HG03175 (cell line): ENCODE data around the gene CFAP20.
A peak's percentile ranks its signal among the peaks of the same experiment; 100 is the strongest.

ENCODE experiments used
- ATAC-seq: cut with Tn5 transposase; IDR thresholded peaks from one replicate; pipeline ENCODE4 v1.9.1; 2021; ENCODE audit warnings: mild to moderate bottlenecking, moderate library complexity; ENCODE audit not compliant: unreplicated experiment

Gene CFAP20

DNA sequence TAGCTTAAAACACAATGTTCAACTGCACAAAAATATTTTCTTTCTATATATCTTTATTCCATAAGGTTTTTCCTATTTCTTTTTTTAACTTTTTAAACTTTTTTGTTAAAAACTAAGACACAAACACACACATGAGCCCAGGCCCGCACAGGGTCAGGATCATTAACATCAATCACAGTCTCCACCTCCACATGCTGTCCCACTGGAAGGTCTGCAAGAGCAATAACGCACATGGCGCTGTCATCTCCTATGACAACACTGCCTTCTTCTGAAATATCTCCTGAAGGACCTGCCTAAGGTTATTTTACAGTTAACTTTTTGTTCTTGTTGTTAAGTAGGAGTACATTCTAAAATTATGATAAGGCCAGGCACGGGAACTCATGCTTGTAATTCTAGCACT, 4.1 kb downstream of the CFAP20 start:
- no peak for ATAC-seq

DNA sequence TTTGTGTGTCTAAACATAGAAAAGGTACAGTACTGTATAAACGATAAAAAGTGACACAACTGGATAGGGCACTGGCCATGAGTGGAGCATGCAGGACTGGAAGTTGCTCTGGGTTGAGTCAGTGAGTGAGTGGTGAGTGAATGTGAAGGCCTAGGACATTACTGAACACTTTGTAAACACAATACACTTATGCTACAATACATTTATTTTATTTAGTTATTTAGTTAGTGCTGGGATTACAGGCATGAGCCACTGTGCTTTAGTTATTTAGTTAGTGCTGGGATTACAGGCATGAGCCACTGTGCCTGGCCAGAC, 4.6 kb downstream of the CFAP20 start:
- no peak for ATAC-seq

DNA sequence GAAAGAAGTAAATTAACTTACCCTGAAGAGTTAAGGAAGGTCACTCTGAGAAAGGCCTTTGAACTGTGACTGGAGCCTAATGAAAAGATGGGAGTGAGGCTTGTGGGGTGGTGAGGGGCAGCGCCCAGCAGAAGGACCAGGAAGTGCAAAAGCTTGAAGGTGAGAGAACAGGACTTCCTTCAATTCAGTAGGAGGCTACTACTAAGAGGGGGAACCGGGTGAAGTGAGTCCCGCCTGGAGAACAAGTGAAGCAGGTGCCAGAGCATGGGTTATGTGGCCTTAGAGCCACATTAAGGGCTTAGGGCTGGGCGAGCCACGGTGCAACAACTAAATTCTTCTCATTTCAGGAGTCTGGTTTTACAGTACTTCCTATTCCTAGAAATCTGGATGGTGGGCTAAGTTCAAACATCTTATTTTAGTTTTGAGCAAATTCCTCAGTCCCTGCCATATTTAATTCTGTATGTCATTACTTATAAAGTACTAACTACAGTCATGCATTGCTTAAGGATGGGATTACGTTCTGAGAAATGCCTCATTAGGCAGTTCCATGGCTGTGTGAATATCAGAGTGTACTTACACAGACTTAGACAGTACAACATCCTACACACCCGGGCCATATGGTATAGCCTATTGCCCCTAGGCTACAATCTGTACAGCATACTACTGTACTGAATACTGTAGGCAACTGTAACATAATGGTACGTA, 5.1 kb downstream of the CFAP20 start:
- no peak for ATAC-seq

DNA sequence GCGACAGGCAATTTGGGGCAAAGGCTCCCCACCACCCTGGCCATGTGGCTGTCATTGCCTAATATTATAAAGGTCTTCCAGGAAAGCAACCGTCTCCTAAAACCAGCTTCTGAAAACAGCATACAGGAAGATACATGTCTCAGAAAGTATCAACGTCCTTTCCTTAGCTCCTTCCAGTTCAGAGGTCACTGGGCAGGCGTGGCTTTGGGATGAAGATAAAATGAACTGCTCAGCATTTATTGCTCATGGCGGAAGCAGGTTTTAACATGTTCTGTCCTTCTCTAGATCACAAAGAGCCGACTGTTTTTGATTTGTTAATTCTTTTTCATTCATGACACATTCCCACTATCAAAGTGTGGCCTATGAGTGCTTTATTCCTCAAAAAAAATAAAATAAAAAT, 8.0 kb downstream of the CFAP20 start:
- ATAC-seq = no peak

DNA sequence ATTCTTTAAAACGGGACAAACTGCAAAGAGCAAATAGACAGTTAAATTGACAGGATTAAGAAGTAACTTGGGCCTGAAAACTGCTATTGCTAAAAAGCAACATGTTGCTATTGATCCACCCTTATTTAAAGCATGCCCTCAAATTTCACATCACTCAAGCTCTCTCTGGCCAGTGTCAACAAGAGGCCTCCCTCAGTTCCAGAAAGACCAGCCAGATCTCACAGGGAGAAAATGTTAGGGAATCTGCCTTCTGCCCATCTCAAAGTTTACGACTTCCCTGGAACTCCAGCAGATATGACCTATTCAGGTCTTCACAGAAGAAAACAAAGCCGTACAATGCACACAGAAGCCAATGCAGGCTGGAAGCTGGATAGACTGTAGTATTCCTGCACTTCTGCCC, 8.9 kb downstream of the CFAP20 start:
- ATAC-seq = no peak

DNA sequence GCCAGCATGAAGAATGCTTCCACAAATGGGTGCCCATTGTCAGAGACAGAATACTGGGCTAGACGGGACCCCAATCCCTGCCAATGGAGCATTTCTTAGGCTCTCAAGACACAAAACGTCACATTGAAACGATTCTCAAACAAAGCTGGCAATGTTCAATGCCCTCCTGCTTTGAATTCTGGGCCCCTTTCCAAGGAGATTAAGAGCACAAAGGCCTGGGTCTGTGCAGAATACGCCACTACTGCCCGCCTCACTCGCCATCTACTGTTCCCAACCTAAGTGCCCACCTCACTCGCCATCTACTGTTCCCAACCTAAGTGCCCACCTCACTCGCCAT, 9.7 kb downstream of the CFAP20 start:
- ATAC-seq = no peak

DNA sequence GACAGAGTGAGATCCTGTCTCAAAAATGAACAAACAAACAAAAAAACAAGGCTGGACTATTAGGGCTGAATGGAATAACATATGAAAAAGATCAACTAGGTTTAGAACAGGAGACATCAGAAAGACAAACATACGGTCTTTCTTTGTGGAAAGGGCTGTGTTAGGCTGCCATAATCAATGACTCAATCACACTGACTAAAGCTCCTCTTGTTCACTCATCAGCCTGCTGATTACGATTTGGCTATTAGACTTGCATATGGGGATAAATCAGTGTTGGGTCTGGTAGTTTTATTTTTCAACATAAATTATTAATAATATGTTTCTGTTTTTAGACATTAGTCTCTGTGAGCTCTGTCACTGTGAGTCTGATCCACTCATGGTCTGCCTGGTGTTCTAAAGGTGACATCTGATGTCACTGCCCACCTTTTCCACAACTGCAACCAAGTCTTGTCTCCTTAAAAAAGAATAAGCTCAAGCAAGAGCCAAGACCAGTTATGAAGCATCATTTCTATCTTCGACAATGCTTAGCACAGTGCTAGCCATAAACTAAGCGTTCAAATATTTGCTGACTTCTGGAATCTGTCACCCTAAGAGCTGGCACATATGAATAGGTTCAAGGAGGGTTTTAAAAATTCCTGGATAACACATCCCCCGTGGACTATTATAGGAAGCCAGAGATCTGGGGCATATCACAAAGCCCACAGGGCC, 10.2 kb downstream of the CFAP20 start:
- no peak for ATAC-seq

DNA sequence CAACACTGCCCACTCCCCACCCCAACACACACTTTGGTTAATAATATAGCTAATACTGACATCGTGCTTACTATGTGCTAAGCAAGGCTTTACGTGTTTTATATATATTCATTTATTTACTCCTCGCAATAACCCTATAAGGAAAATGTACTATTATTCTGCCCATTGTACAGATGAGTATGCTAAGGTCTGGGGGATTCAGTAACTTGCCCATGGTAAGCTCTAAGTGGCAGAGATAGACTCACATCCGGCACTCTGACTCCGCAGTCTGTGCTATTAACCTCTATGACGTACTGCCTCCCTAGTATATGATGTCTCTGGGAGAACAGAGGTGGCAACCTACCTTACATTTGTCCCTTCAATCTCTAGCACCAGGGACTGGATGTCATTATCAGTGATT, 12.7 kb downstream of the CFAP20 start:
- no peak for ATAC-seq

DNA sequence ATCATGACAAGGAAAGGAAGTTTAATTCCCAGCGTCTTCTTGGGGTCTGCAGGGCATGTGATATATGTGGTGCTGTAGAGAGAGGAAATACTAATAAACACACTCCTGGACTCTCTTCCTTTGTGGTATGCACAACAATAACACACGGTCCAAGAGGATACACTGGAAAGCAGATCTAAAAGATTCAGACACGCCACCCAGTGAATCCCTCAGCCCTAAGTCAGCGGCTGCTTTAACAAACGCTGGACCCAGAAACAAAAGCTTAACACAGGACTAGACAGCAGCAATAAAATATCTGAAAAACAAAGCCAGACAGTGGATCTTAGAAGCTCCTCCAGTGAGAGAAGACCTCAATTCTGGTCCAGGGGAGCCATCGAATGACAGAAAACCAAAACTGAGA, 13.1 kb downstream of the CFAP20 start:
- no peak for ATAC-seq

DNA sequence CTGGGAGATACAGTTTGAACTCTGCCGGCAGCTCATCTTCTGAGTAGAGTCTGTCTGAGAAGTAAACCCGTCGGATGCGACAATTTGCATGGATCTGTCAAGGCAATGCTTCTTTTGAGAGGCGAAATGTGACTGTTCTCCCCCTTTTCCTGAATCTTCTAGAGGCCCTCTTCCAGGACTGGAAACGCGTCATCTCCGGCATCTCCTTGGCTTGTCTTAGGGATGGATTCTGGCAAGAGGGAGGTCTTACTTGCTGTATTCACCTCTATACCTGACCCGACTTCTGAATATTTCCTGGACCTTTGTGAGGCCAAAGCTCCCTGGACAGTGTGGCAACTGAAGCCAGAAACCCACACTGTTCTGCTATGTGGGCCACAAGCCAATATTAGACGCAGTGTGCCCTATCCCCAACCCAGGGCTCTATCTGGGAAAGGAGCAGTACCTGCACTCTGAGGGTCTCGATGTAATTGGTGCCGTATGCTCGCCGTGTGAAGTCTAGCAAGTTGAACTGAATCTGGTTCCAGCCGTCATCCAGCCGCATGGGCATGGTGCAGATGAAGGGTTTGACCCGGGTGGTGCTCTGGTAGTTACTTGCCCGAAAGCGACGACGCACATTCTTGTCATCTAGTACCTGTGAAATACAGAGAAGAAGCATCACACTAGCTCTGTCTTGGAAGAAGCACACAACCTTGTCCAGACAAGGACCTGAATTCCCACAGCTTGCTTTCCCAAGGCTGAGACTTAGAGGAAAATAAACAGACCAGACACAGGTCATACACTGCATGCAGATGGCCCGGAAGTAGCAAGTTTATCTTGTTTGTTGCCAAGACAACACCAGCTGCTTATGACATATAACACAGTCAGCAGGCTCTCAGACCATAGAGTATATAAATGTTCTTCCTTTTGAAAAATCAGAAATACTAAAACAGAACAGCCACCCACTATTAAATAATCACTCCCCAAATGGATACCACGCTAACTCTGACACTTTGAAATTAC, 14.1 kb downstream of the CFAP20 start:
- ATAC-seq = no peak

DNA sequence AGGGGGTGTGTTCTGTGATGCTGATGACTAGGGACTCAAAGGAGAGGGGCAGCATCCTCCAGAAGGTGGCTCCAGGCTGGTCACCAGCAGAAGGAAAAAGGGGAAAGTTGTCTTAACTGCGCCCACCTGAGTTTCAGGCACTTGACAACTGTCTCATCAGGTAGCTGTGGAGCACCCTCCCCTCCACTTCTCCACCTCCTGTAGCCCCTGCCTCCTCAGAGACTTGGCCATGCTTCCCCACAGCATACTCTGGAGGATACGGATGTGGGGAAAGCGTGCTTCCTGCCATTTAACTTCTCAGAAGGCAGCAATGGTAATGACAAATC, 17.9 kb downstream of the CFAP20 start:
- no peak for ATAC-seq

DNA sequence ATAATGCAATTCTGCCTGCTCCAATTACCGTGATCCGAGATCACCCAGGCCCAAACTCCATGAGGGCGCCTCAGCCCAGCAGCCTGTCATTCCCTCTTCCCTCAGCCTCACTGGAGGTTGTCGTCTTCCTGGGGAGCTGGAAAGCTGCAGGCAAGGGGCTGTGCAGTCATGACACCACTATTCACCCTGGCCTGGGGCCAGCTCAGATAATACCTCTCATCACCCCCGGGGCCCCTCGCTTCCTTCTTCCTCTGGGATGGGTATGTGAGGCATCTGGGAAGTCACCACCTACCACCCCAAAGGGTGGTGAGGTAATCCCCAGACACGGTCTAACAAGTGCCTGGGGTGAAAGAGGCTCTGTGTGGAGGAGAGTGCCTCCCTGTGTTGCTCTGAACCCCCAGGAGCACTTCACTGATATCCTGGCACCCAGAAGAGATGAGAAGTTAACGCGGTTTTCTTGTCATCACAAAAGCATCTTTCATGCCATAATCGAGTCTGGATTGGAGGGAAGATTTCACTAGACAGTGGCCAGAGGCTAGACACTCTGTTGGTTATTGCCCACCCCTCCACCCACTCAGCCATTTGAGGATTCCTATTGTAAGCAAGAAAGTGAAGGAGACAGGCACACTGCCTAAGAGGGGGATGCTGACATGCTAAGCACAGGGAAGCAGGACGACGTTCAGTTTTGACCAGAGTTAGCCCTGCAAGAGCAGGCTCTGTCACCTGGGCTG, 18.4 kb downstream of the CFAP20 start:
- no peak for ATAC-seq

DNA sequence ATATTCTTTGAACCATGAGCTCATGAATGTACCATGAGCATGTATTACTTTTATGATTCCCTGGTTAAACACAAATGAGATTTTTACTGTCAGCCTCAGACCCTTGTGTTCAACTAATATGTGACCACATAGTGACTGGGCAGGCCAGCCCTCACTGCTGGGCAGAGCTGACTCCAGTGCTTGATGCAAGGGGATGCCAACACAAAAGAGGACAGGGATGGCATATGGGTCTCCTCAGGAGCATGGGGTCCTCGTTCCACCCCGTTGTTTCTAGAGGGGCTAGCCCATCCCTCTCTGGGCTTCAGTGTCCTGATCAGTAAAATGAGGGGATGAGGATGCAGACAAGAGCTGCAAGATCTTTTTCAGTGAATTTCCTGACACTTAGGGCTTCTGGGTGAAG, 19.3 kb downstream of the CFAP20 start:
- no peak for ATAC-seq

DNA sequence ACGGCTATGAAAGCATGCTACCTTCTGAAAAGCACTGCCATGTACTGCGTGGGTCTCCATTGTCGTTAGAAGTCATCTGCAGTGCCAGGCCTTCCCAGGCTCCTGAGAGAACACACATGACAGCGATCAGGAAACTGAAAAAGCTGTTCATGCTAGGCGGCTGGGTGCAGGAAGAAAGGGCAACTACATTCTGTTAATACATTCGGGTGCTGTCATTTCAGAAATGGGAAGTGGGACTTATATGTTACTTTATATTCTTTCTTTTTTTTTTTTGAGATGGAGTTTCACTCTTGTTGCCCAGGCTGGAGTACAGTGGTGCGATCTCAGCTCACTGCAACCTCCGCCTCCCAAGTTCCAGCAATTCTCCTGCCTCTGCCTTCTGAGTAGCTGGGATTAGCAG, 19.9 kb downstream of the CFAP20 start:
- no peak for ATAC-seq

DNA sequence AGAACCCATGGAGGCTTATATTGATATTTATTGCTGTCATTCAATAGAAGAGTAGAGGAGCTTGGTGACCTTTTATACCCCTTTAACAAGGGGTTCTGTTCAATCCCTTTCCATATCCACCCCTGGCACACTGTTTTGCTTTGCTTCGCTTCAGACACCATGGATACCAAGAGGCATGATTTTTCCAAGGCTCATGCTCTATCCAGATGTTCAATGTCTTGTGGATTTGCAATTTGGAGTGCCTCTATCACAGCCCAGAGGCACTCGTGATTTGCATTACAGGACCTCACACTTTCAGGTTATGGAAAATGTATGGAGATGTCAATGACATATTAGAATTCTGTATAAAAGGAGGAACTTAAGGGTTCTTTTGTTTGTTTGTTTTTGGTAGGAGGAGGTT, 21.5 kb downstream of the CFAP20 start:
- no peak for ATAC-seq

DNA sequence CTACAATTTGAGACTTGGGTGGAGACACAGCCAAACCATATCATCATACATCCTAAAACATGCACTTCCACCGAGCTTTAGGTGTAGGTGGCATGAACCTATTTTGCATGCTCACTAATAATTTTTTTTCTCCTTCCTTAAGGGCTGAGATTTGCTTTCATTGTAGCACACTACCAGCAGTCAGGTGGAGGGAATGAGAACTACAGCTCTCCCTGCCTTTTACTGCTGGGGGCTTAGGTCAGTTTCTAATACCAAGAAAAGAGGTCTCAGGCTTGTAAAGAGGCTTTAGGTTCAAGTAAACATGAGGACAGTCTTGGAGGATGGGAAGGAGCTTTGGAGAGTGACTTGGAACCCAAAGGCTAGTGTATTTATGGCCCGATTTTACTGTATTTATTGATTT, 22.0 kb downstream of the CFAP20 start:
- no peak for ATAC-seq

DNA sequence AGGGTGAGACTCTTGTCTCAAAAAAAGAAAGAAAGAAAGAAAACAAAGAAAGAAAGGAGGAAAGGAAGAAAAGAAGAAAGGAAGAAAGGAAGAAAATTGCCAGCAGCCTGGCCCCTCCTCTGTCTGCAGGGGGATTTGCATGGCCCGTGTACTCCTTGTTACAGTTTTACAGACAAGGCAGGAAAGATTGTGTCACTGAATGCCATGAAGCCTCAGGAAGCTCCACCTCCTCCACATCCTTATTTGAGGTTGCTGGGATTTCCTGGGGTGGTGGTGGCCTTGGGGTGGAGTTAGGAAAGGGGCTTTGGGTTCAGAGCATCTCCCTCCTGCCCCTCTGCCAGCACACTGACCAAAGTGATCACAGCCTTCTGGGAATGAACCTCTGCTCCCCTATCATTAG, 23.6 kb downstream of the CFAP20 start:
- ATAC-seq = no peak

DNA sequence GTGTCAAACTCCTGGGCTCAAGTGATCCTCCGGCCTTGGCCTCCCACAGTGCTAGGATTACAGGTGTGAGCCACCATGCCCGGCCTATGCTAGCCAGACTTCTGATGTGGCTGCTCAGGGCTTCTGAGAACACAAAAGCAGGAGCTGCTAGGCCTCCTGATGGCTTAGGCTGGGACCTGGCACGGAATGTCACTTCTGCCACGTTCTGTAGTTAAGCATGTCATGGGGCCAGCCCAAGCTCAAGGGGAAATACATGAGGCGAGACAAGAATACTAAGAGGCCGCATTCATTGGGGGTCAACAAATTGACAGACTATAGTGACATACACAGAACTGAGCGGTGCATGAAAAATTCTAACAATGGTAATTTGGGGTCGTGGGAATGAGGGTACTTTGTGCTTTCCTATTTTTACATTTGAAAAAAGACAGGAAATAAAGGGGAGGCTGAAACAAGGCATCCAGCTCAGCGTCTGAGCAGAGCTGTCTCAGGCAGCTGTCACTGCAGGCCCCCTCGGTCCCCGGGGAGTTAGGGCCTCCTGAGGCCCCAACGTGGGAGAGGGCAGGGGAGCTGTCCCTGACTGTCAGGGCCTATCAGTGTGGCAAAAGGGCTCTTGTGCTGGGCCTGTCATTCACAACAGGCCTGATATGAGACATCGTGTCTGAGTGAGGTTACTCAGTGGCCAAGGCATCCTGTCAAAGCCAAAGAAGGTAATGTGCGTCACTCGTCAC, 26.4 kb downstream of the CFAP20 start:
- peak; percentile 65 for ATAC-seq

DNA sequence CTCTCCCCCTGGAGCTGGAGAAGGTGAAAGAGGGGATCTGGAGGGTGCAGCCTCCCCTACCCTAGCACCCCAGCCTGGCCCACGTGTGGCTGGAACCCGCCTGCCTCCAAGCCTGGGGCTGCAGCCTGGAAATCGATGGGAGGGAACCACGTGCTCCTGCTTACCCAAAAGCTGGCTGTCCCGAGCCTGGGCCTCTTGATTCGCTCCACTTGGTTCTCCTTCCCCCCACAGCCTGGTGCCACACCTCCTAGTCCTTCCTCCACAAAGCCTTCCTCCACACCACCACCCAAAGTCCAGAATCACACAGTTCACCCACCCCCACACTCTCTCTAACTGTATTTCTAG, 29.3 kb downstream of the CFAP20 start:
- no peak for ATAC-seq

DNA sequence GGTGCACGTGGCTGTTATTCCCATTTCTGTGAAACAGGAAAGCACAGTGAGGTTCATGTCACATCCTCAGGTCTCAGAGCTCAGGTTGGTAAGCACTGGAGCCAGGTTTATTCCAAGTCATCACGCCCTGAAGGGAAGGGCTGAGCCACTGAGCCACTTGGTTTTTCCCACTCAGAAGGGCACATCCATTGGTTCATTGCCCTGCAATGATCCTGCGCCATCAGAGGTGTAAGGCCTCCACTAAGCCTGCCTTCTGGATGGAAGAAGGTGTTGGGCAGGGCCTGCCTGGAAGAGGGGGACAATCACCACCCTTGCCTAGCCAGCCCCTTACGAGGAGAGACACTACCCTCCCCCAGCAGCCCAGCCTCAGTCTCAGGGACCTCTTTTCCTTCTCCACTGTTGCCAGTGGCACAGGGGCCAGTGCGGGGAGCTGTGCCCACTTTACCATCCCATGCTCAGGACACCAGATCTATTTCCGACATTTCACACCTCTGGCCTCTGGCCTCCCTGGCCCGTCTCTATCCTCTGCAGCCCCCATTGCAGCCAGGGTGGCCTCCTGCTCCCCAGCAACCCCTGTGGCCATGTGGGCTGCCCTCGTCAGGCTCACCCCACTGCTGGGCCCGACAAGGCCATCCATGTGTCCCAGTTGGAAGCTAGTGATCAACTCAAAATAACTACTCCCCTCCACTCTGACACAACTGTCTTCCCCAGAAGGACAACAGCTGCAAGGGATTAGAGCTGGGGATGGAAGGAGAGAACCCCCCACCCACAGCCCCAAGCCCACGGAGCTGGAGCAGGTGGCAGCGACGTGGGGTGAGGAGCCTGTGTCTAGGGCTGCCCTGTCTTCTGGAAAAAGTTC, 29.9 kb downstream of the CFAP20 start:
- no peak for ATAC-seq
